Gastrocnemius medialis (tissue), 4 donors: ENCODE measurements around the gene GALNT2. TPM values are rescaled to one million over a fixed set of nuclear protein-coding genes. Genes with fewer than 3 reads are reported as not detected.
A peak's percentile ranks its signal among the peaks of the same experiment; 100 is the strongest.

Experiments
- ATAC-seq, 2 donors: fragments of 150-250 bp; one replicate each; pipeline ENCODE4 v1.9.1; 2016
- DNase-seq, 2 donors: peaks; one replicate each; pipeline ENCODE4 v3.0.0-alpha.2; 2019
- H3K27ac ChIP-seq, 4 donors: fragments of 200-600 bp; sonication (generic); 1 replicate in 1 of 4; 2 replicates in 3 of 4; pipeline ENCODE4 v1.5.1; 2016 to 2018; ENCODE audit warnings: mild to moderate bottlenecking in 2 of 4, moderate library complexity in 1 of 4
- H3K27me3 ChIP-seq, 3 donors: fragments of 200-600 bp; sonication (generic) in 2 of 3; 1 replicate in 1 of 3; 2 replicates in 2 of 3; pipeline versions ENCODE4 v1.5.1 to v1.6.0; 2016 to 2019; ENCODE audit warnings: mild to moderate bottlenecking in 1 of 3, moderate library complexity in 1 of 3
- H3K36me3 ChIP-seq, 2 donors: fragments of 200-600 bp; sonication (generic) in 1 of 2; one replicate each; pipeline ENCODE4 v1.5.1; 2017 to 2018
- H3K4me1 ChIP-seq, 2 donors: fragments of 200-600 bp; sonication (generic) in 1 of 2; one replicate each; pipeline ENCODE4 v1.5.1; 2016 to 2017; ENCODE audit warnings: mild to moderate bottlenecking in 2 of 2
- H3K4me3 ChIP-seq, 4 donors: fragments of 200-600 bp; sonication (generic) in 3 of 4; 1 replicate in 1 of 4; 2 replicates in 3 of 4; pipeline ENCODE4 v1.5.1; 2016 to 2019; ENCODE audit warnings: mild to moderate bottlenecking in 2 of 4
- H3K9me3 ChIP-seq, 3 donors: fragments of 200-600 bp; sonication (generic) in 2 of 3; 1 replicate in 1 of 3; 2 replicates in 2 of 3; pipeline ENCODE4 v1.5.1; 2016 to 2019
- POLR2A ChIP-seq, 2 donors: fragments of 450-650 bp; IDR thresholded peaks; one replicate each; pipeline ENCODE4 v1.6.1; 2017; ENCODE audit warnings: antibody characterized with exemption in 2 of 2, mild to moderate bottlenecking in 2 of 2, moderate library complexity in 2 of 2
- in situ Hi-C, 4 donors: fragments of 200-750 bp; cut with MboI; loops; one replicate each; pipeline versions ENCODE4 v1.15.0 to v1.8.0; 2017; ENCODE audit warnings: low sequenced_read_pairs in 4 of 4
- intact Hi-C: fragments of 100-400 bp; cut with DNase I; formaldehyde crosslinking; loops from one replicate; pipeline ENCODE4 v1.15.1; 2023; ENCODE audit warnings: low total_unique reads
- total RNA-seq, 4 donors: library from RNA; depleted of rRNA; stranded (reverse); fragments of >200 nt; gene quantifications; one replicate each; pipeline versions ENCODE4 v1.1.0 to v1.2.3, GENCODE V29; 2016
- TF ChIP-seq, protein P1 (sequence below), 5 experiments: fragments of 450-650 bp in 3 of 5; fragments of 200-600 bp in 2 of 5; sonication (generic) in 2 of 5; IDR thresholded peaks in 4 of 5; conservative IDR thresholded peaks in 1 of 5; 1 replicate in 4 of 5; 2 replicates in 1 of 5; pipeline ENCODE4 v1.5.1; 2016 to 2019; ENCODE audit warnings: antibody characterized with exemption in 5 of 5, mild to moderate bottlenecking in 3 of 5, moderate library complexity in 3 of 5

GALNT2 gene
- total RNA-seq, 4 donors from 2014 or later: 73.7 to 106 (median 78.3) TPM

GRCh38 chr1:230320804-230321203 is 253.8 kb downstream of the GALNT2 start:
- H3K27me3 ChIP-seq: no peaks in the 10 kb centered on the region
- intact Hi-C loops: no loop called here
- peak in 1 of 2 donors; percentile 21 for DNase-seq
- H3K27ac ChIP-seq: peak overlapping the region; percentile 65 to 78 (median 72)
- H3K4me3 ChIP-seq: no peak overlapping the region
- H3K4me1 ChIP-seq: peaks cover 25% of the 10 kb centered on the region in 2 donors
- TF ChIP-seq, protein P1, sequence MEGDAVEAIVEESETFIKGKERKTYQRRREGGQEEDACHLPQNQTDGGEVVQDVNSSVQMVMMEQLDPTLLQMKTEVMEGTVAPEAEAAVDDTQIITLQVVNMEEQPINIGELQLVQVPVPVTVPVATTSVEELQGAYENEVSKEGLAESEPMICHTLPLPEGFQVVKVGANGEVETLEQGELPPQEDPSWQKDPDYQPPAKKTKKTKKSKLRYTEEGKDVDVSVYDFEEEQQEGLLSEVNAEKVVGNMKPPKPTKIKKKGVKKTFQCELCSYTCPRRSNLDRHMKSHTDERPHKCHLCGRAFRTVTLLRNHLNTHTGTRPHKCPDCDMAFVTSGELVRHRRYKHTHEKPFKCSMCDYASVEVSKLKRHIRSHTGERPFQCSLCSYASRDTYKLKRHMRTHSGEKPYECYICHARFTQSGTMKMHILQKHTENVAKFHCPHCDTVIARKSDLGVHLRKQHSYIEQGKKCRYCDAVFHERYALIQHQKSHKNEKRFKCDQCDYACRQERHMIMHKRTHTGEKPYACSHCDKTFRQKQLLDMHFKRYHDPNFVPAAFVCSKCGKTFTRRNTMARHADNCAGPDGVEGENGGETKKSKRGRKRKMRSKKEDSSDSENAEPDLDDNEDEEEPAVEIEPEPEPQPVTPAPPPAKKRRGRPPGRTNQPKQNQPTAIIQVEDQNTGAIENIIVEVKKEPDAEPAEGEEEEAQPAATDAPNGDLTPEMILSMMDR (IDR thresholded peaks at IDR 0.05 in 4 of 5, conservative IDR thresholded peaks at IDR 0.05 in 1 of 5): no peak
- no peak for TF ChIP-seq POLR2A (IDR thresholded peaks at IDR 0.05)
- ATAC-seq: peak; percentile 72 to 74
- in situ Hi-C loops: loop anchor here in 2 of 4 donors (10.0 to 25.0 kb wide), 2 partner anchors 646 to 1059 kb away; partner anchors contain the start of gene RAB4A (in 1 of the 2)
- no peaks in the 10 kb centered on the region for H3K36me3 ChIP-seq
- H3K9me3 ChIP-seq: no peaks in the 10 kb centered on the region

- TF ChIP-seq POLR2A (IDR thresholded peaks at IDR 0.05): no peak
- TF ChIP-seq, protein P1 (IDR thresholded peaks at IDR 0.05 in 4 of 5, conservative IDR thresholded peaks at IDR 0.05 in 1 of 5): no peak
- H3K4me3 ChIP-seq: no peak overlapping the region
- peaks cover 25% of the 10 kb centered on the region in 2 donors for H3K4me1 ChIP-seq
- no peaks in the 10 kb centered on the region for H3K36me3 ChIP-seq
- DNase-seq (no peak), ATAC-seq (no peak)
- no peaks in the 10 kb centered on the region for H3K9me3 ChIP-seq
- peak overlapping the region; percentile 65 to 78 (median 72) for H3K27ac ChIP-seq
- in situ Hi-C loops (loop anchor here in 2 of 4 donors (10.0 to 25.0 kb wide), 2 partner anchors 647 to 1059 kb away; partner anchors contain the start of gene RAB4A (in 1 of the 2)), intact Hi-C loops (no loop called here)
- H3K27me3 ChIP-seq: no peaks in the 10 kb centered on the region
Measured at GRCh38 chr1:230321341-230321740, 254.3 kb downstream of the GALNT2 start.

DNA sequence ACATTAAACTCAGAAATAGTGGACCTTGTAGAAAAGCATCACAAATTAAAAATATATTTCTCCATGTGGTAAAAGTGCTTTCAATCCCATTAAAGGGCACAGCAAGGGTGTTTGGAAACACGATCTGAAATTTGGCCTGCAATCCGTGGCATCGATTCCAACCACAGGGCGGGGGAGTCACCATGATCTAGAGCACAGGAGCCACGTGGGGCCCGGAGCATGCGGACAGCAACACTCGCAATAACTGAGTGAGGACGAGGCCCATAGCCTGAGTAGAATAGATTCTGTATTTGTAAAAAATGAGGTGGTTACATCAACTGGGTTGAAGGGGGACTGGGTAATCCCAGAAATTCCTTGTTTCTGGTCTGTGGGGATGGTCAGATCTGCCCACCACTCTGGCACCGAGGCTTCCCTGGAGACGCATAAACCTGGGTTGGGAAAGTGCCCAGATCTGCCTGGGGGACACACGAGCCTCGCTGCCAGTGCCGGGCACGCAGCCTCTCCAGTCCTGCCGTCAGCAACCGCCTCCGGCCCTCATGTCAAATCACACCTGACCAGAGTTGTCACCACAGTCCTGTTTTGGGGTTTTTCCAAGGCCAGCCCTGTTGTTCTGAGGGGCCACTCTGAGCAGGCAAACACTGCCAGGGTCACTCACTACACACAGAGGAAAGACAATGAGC is 254.8 kb downstream of the GALNT2 start:
- in situ Hi-C loops (loop anchor here in 2 of 4 donors (10.0 to 25.0 kb wide), 2 partner anchors 647 to 1060 kb away; partner anchors contain the start of gene RAB4A (in 1 of the 2)), intact Hi-C loops (no loop called here)
- TF ChIP-seq, protein P1 (IDR thresholded peaks at IDR 0.05 in 4 of 5, conservative IDR thresholded peaks at IDR 0.05 in 1 of 5): no peak
- TF ChIP-seq POLR2A (IDR thresholded peaks at IDR 0.05): no peak
- Histone ChIP-seq H3K4me3 (no peak overlapping the region), H3K27ac (peak overlapping the region; percentile 65 to 78 (median 72)), H3K9me3 (no peaks in the 10 kb centered on the region), H3K4me1 (peaks cover 25% of the 10 kb centered on the region in 2 donors), H3K27me3 (no peaks in the 10 kb centered on the region), H3K36me3 (no peaks in the 10 kb centered on the region)
- peak; percentile 65 to 82 for ATAC-seq
- DNase-seq: peak; percentile 56 to 71

DNA sequence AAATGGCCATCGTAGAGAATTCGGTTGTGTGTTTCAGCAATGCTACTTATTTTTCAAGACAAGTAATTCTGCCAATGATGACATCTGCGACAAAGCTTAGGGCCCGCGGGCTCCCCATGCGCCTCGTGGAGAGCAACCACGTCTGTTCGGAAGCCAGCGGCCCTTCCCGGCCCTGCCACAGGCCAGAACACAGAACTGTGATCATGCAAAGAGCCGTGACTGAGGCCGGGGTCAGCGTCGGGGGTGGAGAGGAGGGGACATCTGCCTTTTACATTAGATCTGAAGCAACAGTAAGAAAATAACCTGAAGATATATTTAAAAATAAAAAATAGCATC is 255.4 kb downstream of the GALNT2 start:
- no peaks in the 10 kb centered on the region for H3K9me3 ChIP-seq
- intact Hi-C loops (no loop called here), in situ Hi-C loops (loop anchor here in 2 of 4 donors (10.0 to 25.0 kb wide), 2 partner anchors 648 to 1060 kb away; partner anchors contain the start of gene RAB4A (in 1 of the 2))
- DNase-seq: no peak
- H3K4me3 ChIP-seq: no peak overlapping the region
- no peaks in the 10 kb centered on the region for H3K36me3 ChIP-seq
- peaks cover 25% of the 10 kb centered on the region in 2 donors for H3K4me1 ChIP-seq
- no peaks in the 10 kb centered on the region for H3K27me3 ChIP-seq
- no peak for ATAC-seq
- peak overlapping the region; percentile 65 to 78 (median 72) for H3K27ac ChIP-seq
- TF ChIP-seq POLR2A (IDR thresholded peaks at IDR 0.05): no peak
- TF ChIP-seq, protein P1 (IDR thresholded peaks at IDR 0.05 in 4 of 5, conservative IDR thresholded peaks at IDR 0.05 in 1 of 5): no peak
